22Rv1 (cell line): ENCODE data around the gene TNFSF9.

ENCODE experiments used
- ZFX ChIP-seq: fragments of 450-650 bp; IDR thresholded peaks from 2 replicates; pipeline ENCODE4 v1.6.1; 2017; ENCODE audit warnings: antibody characterized with exemption, borderline replicate concordance
- TF ChIP-seq, protein P1 (sequence below): fragments of 450-650 bp; IDR thresholded peaks from 2 replicates; pipeline ENCODE4 v1.5.1; 2017; ENCODE audit warnings: mild to moderate bottlenecking

DNA sequence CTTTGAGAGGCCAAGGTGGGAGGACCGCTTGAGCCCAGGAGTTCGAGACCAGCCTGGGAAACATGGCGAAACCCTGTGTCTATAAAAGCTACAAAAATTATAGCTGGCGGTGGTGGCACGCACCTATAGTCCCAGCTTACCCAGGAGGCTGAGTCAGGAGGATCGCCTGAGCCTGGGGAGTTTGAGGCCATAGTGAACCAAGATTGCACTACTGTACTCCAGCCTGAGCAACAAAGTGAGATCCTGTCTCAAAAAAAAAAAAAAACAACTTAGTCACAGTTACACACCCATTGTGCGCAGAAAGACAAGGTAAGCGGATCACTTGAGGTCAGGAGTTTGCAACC is 48.5 kb upstream of the TNFSF9 start:
- TF ChIP-seq, protein P1, sequence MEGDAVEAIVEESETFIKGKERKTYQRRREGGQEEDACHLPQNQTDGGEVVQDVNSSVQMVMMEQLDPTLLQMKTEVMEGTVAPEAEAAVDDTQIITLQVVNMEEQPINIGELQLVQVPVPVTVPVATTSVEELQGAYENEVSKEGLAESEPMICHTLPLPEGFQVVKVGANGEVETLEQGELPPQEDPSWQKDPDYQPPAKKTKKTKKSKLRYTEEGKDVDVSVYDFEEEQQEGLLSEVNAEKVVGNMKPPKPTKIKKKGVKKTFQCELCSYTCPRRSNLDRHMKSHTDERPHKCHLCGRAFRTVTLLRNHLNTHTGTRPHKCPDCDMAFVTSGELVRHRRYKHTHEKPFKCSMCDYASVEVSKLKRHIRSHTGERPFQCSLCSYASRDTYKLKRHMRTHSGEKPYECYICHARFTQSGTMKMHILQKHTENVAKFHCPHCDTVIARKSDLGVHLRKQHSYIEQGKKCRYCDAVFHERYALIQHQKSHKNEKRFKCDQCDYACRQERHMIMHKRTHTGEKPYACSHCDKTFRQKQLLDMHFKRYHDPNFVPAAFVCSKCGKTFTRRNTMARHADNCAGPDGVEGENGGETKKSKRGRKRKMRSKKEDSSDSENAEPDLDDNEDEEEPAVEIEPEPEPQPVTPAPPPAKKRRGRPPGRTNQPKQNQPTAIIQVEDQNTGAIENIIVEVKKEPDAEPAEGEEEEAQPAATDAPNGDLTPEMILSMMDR = no peak
- no peak for TF ChIP-seq ZFX
